Measurements from ENCODE around the gene PZP.
"Not testable (repeated sequence)": the region's sequence is repeated elsewhere in the genome, so short reads cannot be mapped to it uniquely, and the experiment has no call there.

GRCh38 chr12:9167345-9167744, 40.9 kb downstream of the PZP start:
- TF ChIP-seq, protein P1, sequence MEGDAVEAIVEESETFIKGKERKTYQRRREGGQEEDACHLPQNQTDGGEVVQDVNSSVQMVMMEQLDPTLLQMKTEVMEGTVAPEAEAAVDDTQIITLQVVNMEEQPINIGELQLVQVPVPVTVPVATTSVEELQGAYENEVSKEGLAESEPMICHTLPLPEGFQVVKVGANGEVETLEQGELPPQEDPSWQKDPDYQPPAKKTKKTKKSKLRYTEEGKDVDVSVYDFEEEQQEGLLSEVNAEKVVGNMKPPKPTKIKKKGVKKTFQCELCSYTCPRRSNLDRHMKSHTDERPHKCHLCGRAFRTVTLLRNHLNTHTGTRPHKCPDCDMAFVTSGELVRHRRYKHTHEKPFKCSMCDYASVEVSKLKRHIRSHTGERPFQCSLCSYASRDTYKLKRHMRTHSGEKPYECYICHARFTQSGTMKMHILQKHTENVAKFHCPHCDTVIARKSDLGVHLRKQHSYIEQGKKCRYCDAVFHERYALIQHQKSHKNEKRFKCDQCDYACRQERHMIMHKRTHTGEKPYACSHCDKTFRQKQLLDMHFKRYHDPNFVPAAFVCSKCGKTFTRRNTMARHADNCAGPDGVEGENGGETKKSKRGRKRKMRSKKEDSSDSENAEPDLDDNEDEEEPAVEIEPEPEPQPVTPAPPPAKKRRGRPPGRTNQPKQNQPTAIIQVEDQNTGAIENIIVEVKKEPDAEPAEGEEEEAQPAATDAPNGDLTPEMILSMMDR (IDR thresholded peaks at IDR 0.05): not testable (repeated sequence)
- TF ChIP-seq POLR2A (IDR thresholded peaks at IDR 0.05): not testable (repeated sequence)

Measured in body of pancreas (tissue), 4 donors.